Esophagus squamous epithelium (tissue), 5 donors: ENCODE results near the gene ITIH4. TPM values are rescaled to one million over a fixed set of nuclear protein-coding genes. Genes with fewer than 3 reads are reported as not detected.

Experiments
- DNase-seq: peaks from one replicate; lab custom pipeline; 2025; lab: John Stamatoyannopoulos, UW
- H3K27ac ChIP-seq, 4 donors: fragments of 200-600 bp; sonication (generic); one replicate each; pipeline ENCODE4 v1.5.1; 2016 to 2019; ENCODE audit warnings: mild to moderate bottlenecking in 1 of 4
- H3K27me3 ChIP-seq, 4 donors: fragments of 200-600 bp; sonication (generic); 1 replicate in 3 of 4; 2 replicates in 1 of 4; pipeline versions ENCODE4 v1.5.1 to v1.6.0; 2017 to 2021; ENCODE audit warnings: antibody characterized with exemption in 1 of 4
- H3K36me3 ChIP-seq, 3 donors: fragments of 200-600 bp; sonication (generic); one replicate each; pipeline ENCODE4 v1.5.1; 2016 to 2019
- H3K4me1 ChIP-seq, 3 donors: fragments of 200-600 bp; sonication (generic); one replicate each; pipeline ENCODE4 v1.5.1; 2017 to 2019
- H3K4me3 ChIP-seq, 4 donors: fragments of 200-600 bp; sonication (generic); 1 replicate in 3 of 4; 2 replicates in 1 of 4; pipeline ENCODE4 v1.5.1; 2016 to 2019; ENCODE audit warnings: mild to moderate bottlenecking in 2 of 4, moderate library complexity in 1 of 4
- H3K9me3 ChIP-seq, 3 donors: fragments of 200-600 bp; sonication (generic); one replicate each; pipeline ENCODE4 v1.5.1; 2016 to 2019
- CTCF ChIP-seq, 6 experiments: fragments of 450-650 bp in 4 of 6; fragments of 200-600 bp in 2 of 6; sonication (generic) in 2 of 6; IDR thresholded peaks; one replicate each; pipeline ENCODE4 v1.5.1; 2016 to 2019; ENCODE audit warnings: antibody characterized with exemption in 6 of 6, mild to moderate bottlenecking in 4 of 6, moderate library complexity in 4 of 6
- POLR2A ChIP-seq, 4 donors: fragments of 450-650 bp; IDR thresholded peaks; one replicate each; pipeline ENCODE4 v1.6.1; 2017; ENCODE audit warnings: antibody characterized with exemption in 4 of 4, mild to moderate bottlenecking in 4 of 4, moderate library complexity in 3 of 4
- WGBS, 2 donors: methylation state at CpG; one replicate each; pipeline ENCODE4 v1.1.5; 2018; 5-methylcytosine and 5-hydroxymethylcytosine counted together
- intact Hi-C: fragments of 100-400 bp; cut with DNase I; formaldehyde crosslinking; loops from one replicate; pipeline ENCODE4 v1.15.0; 2022
- total RNA-seq, 4 donors: library from RNA; depleted of rRNA; stranded (reverse); fragments of >200 nt; gene quantifications; one replicate each; pipeline ENCODE4 v1.1.0, GENCODE V29; 2016
- donor health status: DM: yes; HTN: yes; CAD: no.

ITIH4 gene
- total RNA-seq, 4 donors from 2014 or later, result 0.22 to 2.3 (median 1.5) TPM

- Histone ChIP-seq H3K27me3 (no peaks in the 10 kb centered on the region), H3K4me3 (no peak overlapping the region), H3K9me3 (no peaks in the 10 kb centered on the region), H3K27ac (no peak overlapping the region), H3K4me1 (peaks cover 0 to 8% (median 4%) of the 10 kb centered on the region in 3 donors), H3K36me3 (peaks cover 0 to 14% (median 0%) of the 10 kb centered on the region in 3 donors)
- TF ChIP-seq POLR2A (IDR thresholded peaks at IDR 0.05) (no peak), CTCF (IDR thresholded peaks at IDR 0.05) (no peak)
- no peak for DNase-seq
- 80 to 81% methylated on average over 7 to 9 of the region's 9 CpGs for WGBS, 2 donors
- intact Hi-C loops, result no loop called here
Observed at GRCh38 chr3:52874864-52875587, 44.6 kb upstream of the ITIH4 start.

- DNase-seq, result no peak
- Histone ChIP-seq H3K27me3 (no peaks in the 10 kb centered on the region), H3K4me1 (peaks cover 0 to 8% (median 4%) of the 10 kb centered on the region in 3 donors), H3K4me3 (no peak overlapping the region), H3K9me3 (no peaks in the 10 kb centered on the region), H3K27ac (no peak overlapping the region), H3K36me3 (peaks cover 0 to 7% (median 0%) of the 10 kb centered on the region in 3 donors)
- no peak for TF ChIP-seq POLR2A (IDR thresholded peaks at IDR 0.05)
- TF ChIP-seq CTCF (IDR thresholded peaks at IDR 0.05), result no peak
- WGBS, 2 donors, result 74 to 79% methylated on average over 5 of the region's 5 CpGs
- intact Hi-C loops, result no loop called here
Observed at GRCh38 chr3:52874160-52874701, 43.8 kb upstream of the ITIH4 start.

- Histone ChIP-seq H3K27me3 (no peaks in the 10 kb centered on the region), H3K4me3 (no peak overlapping the region), H3K9me3 (no peaks in the 10 kb centered on the region), H3K27ac (no peak overlapping the region), H3K36me3 (peaks cover 0 to under 1% (median 0%) of the 10 kb centered on the region in 3 donors), H3K4me1 (peaks cover 0 to 8% (median 4%) of the 10 kb centered on the region in 3 donors)
- 67% methylated on average over 8 of the region's 8 CpGs for WGBS, 2 donors
- DNase-seq, result no peak
- intact Hi-C loops, result no loop called here
- TF ChIP-seq POLR2A (IDR thresholded peaks at IDR 0.05) (no peak), CTCF (IDR thresholded peaks at IDR 0.05) (no peak)
Observed at GRCh38 chr3:52873433-52874159, 43.1 kb upstream of the ITIH4 start.

GRCh38 chr3:52872245-52872644 lies 41.8 kb upstream of the ITIH4 start:
- no peaks in the 10 kb centered on the region for H3K36me3 ChIP-seq
- H3K27ac ChIP-seq, result no peak overlapping the region
- intact Hi-C loops, result no loop called here
- H3K27me3 ChIP-seq, result no peaks in the 10 kb centered on the region
- no peak for DNase-seq
- TF ChIP-seq CTCF (IDR thresholded peaks at IDR 0.05) (no peak), POLR2A (IDR thresholded peaks at IDR 0.05) (no peak)
- no peak overlapping the region for H3K4me3 ChIP-seq
- no peaks in the 10 kb centered on the region for H3K9me3 ChIP-seq
- 84 to 92% methylated on average over 3 of the region's 3 CpGs for WGBS, 2 donors
- peaks cover 0 to 8% (median 4%) of the 10 kb centered on the region in 3 donors for H3K4me1 ChIP-seq

- Histone ChIP-seq H3K27ac (no peak overlapping the region), H3K36me3 (no peaks in the 10 kb centered on the region), H3K4me1 (peaks cover 0 to 8% (median 4%) of the 10 kb centered on the region in 3 donors), H3K9me3 (no peaks in the 10 kb centered on the region), H3K4me3 (no peak overlapping the region), H3K27me3 (no peaks in the 10 kb centered on the region)
- intact Hi-C loops, result no loop called here
- no peak for TF ChIP-seq POLR2A (IDR thresholded peaks at IDR 0.05)
- TF ChIP-seq CTCF (IDR thresholded peaks at IDR 0.05), result no peak
- 80 to 83% methylated on average over 9 of the region's 9 CpGs for WGBS, 2 donors
- no peak for DNase-seq
Observed at GRCh38 chr3:52871761-52872160, 41.3 kb upstream of the ITIH4 start.
